Measurements from ENCODE around the gene SHFL. TPM values are rescaled to one million over a fixed set of nuclear protein-coding genes. Genes with fewer than 3 reads are reported as not detected.

Gene SHFL
- total RNA-seq, 1 experiment from 2014 or later: 17.2 TPM

- no peak for DNase-seq
- intact Hi-C loops (cut with micrococcal nuclease): no loop called here
- no peak for ATAC-seq
- H4K20me1 ChIP-seq (ENCODE audit: low read length): no peaks in the 10 kb centered on the region
- no peaks in the 10 kb centered on the region for H3F3A ChIP-seq (ENCODE audit: low read length, unreplicated experiment)
- no peak overlapping the region for H3K4me2 ChIP-seq (ENCODE audit: low read length)
- no peak overlapping the region for H3K4me3 ChIP-seq (ENCODE audit: low read length)
- no peak overlapping the region for H3K27ac ChIP-seq (ENCODE audit: low read length)
- no peaks in the 10 kb centered on the region for H3K9me2 ChIP-seq (replicated peaks; ENCODE audit: low read length)
- no peak overlapping the region for H3K9ac ChIP-seq (ENCODE audit: low read length)
- no TSS peak for BruUV-seq (replicated peaks)
- POLR2A ChIA-PET (ENCODE audit: unreplicated experiment): no interaction called here
- peaks cover 91% of the 10 kb centered on the region for H3K36me3 ChIP-seq (ENCODE audit: low read depth, low read length)
- no peaks in the 10 kb centered on the region for H3K4me1 ChIP-seq (ENCODE audit: insufficient read depth, low read length)
- H3K79me2 ChIP-seq (ENCODE audit: low read length): no peaks in the 10 kb centered on the region
- no peaks in the 10 kb centered on the region for H3K9me3 ChIP-seq (ENCODE audit: low read length)
- TF ChIP-seq EZH2phosphoT487 (IDR thresholded peaks at IDR 0.05; ENCODE audit: borderline replicate concordance, low read length) (no peak), EZH2 (IDR thresholded peaks at IDR 0.05; ENCODE audit: low read length, unreplicated experiment) (no peak), CTCF (conservative IDR thresholded peaks at IDR 0.05; ENCODE audit: low read depth, low read length) (no peak)
- H2AFZ ChIP-seq (ENCODE audit: low read length): no peak overlapping the region
- no peaks in the 10 kb centered on the region for H3K27me3 ChIP-seq (ENCODE audit: low read length)
- CTCF ChIA-PET: no interaction called here
These were observed 55.9 kb downstream of the SHFL start for GRCh38 chr19:10141973-10142372.

Small RNA genes lying within 50 kb of the gene (microRNA-seq; reads per million reads assigned to microRNA genes)
- not detected for gene MIR5589 (ENCODE audit: unreplicated experiment)

Other genes with a start within 250 kb of the SHFL start
- gene OLFM2, start 149.8 kb upstream of the SHFL start, total RNA-seq (2014; rRNA removed): 1.6 and 1.7 TPM in 2 replicates
- 0.11 and 0.12 TPM in 2 replicates for gene COL5A3, start 75.8 kb upstream of the SHFL start, total RNA-seq (2014; rRNA removed)
- gene RDH8, start 72.8 kb upstream of the SHFL start, total RNA-seq (2014; rRNA removed): not detected in 2 replicates
- gene ANGPTL6, start 16.4 kb downstream of the SHFL start, total RNA-seq (2014; rRNA removed): 0.81 and 1.2 TPM in 2 replicates
- 183 and 214 TPM in 2 replicates for gene PPAN, start 20.0 kb downstream of the SHFL start, total RNA-seq (2014; rRNA removed)
- 11.1 and 17.3 TPM in 2 replicates for gene P2RY11, start 25.4 kb downstream of the SHFL start, total RNA-seq (2014; rRNA removed)
- gene EIF3G, start 33.6 kb downstream of the SHFL start, total RNA-seq (2014; rRNA removed): 575 and 635 TPM in 2 replicates
- 259 and 358 TPM in 2 replicates for gene DNMT1, start 108.6 kb downstream of the SHFL start, total RNA-seq (2014; rRNA removed)
- gene S1PR2, start 145.0 kb downstream of the SHFL start, total RNA-seq (2014; rRNA removed): 4.1 and 5.8 TPM in 2 replicates
- 336 and 427 TPM in 2 replicates for gene MRPL4, start 165.9 kb downstream of the SHFL start, total RNA-seq (2014; rRNA removed)
- 9.4 and 15.3 TPM in 2 replicates for gene ICAM1, start 184.8 kb downstream of the SHFL start, total RNA-seq (2014; rRNA removed)
- not detected in 2 replicates for gene ICAM4, start 200.6 kb downstream of the SHFL start, total RNA-seq (2014; rRNA removed)
- 1.8 and 2.0 TPM in 2 replicates for gene ICAM5, start 203.6 kb downstream of the SHFL start, total RNA-seq (2014; rRNA removed)
- gene ZGLP1, start 223.5 kb downstream of the SHFL start, total RNA-seq (2014; rRNA removed): 1.4 and 1.8 TPM in 2 replicates
- 79.5 and 98.4 TPM in 2 replicates for gene FDX2, start 229.7 kb downstream of the SHFL start, total RNA-seq (2014; rRNA removed)
- gene RAVER1, start 247.2 kb downstream of the SHFL start, total RNA-seq (2014; rRNA removed): 62.4 and 81.8 TPM in 2 replicates